Right lobe of liver (tissue), 6 donors: ENCODE results near the gene CORO7. TPM values are rescaled to one million over a fixed set of nuclear protein-coding genes. Genes with fewer than 3 reads are reported as not detected.

Experiments
- ATAC-seq, 4 donors: fragments of 200-7000 bp; cut with Tn5 transposase; one replicate each; pipeline ENCODE4 v1.9.1; 2020; ENCODE audit warnings: mild to moderate bottlenecking in 4 of 4, moderate library complexity in 4 of 4
- DNase-seq, 3 donors: peaks; one replicate each; pipeline ENCODE4 v3.0.0-alpha.2; 2020
- H3K27ac ChIP-seq, 3 donors: fragments of 200-600 bp; one replicate each; pipeline ENCODE4 v1.8.0; 2022
- H3K27me3 ChIP-seq, 2 donors: fragments of 200-600 bp; one replicate each; pipeline ENCODE4 v1.8.0; 2022
- H3K36me3 ChIP-seq, 4 donors: fragments of 200-600 bp; sonication (generic) in 1 of 4; one replicate each; pipeline versions ENCODE4 v1.5.1 to v1.8.0; 2017 to 2022; ENCODE audit warnings: control low read depth in 1 of 4
- H3K4me1 ChIP-seq, 4 donors: fragments of 200-600 bp; sonication (generic) in 1 of 4; one replicate each; pipeline versions ENCODE4 v1.5.1 to v1.8.0; 2017 to 2022; ENCODE audit warnings: control low read depth in 1 of 4
- H3K4me3 ChIP-seq, 3 donors: fragments of 200-600 bp; one replicate each; pipeline ENCODE4 v1.8.0; 2022
- H3K9me3 ChIP-seq, 4 donors: fragments of 200-600 bp; sonication (generic) in 1 of 4; one replicate each; pipeline versions ENCODE4 v1.5.1 to v1.8.0; 2017 to 2022; ENCODE audit warnings: control low read depth in 1 of 4
- POLR2A ChIP-seq: fragments of 450-650 bp; IDR thresholded peaks from one replicate; pipeline ENCODE4 v1.6.1; 2017; ENCODE audit warnings: antibody characterized with exemption, mild to moderate bottlenecking
- WGBS: methylation state at CpG from one replicate; pipeline ENCODE4 v1.1.6; 2018; ENCODE audit warnings: low coverage, low lambda C conversion rate; ENCODE audit not compliant: insufficient coverage; ENCODE audit errors: missing lambda C conversion rate; 5-methylcytosine and 5-hydroxymethylcytosine counted together
- intact Hi-C, 2 donors: fragments of 100-400 bp; cut with DNase I; formaldehyde crosslinking; loops; one replicate each; pipeline versions ENCODE4 v1.11.2 to v1.14.1; 2022
- total RNA-seq, 6 experiments: library from RNA; depleted of rRNA in 2 of 6; stranded (reverse); fragments of >200 nt in 2 of 6; fragmentation: NEBNext Ultra II Directional in 3 of 6; extraction: Animal tissue kit (Norgen Biotek cat#: 25700) in 3 of 6; gene quantifications; one replicate each; pipeline versions ENCODE4 v1.1.0 to v1.2.4, GENCODE V29; 2016 to 2023
- TF ChIP-seq, protein P1 (sequence below), 4 donors: fragments of 200-600 bp in 3 of 4; fragments of 450-650 bp in 1 of 4; IDR thresholded peaks; one replicate each; pipeline versions ENCODE4 v1.5.1 to v1.8.0; 2016 to 2022; ENCODE audit warnings: antibody characterized with exemption in 4 of 4, mild to moderate bottlenecking in 2 of 4
- donor health status: DM: no; HTN: yes; CAD: no.
- donor health status: DM: no; HTN: no; CAD: no.
- donor health status: DM: no; HTN: no; CAD: no.
- donor health status: DM: no; HTN: yes; CAD: no.
- donor health status: DM: no; HTN: yes; CAD: no.

The CORO7 gene
- total RNA-seq, 6 experiments from 2014 or later: 7.8 to 22.9 (median 13.3) TPM

DNA sequence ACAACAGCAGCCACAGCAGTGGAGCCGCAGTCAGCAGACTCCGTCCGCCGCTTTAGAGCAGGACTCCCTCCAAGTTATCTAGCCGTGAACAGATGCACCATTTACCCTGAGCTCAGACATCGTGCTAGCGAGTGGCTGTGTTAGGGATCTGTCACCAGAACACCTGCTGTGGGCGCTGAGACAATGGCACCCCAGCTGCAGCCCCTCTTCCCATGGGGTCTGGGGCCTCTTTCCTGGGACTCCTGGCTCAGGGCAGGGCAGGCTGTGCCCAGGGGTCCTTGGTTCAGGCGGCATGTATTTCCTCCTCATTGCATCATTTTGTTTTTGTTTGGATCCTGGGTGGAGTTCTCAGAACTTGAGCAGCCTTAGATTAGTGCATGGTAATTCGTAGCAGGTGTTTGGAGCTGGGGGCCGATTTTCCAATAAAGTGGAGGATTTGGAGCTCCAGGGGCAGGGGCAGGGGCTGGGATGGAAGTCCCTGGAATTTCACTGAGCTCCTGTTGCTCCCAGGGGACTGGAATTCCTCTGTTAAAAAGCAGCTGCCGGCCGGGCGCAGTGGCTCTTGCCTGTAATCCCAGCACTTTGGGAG, 34.6 kb upstream of the CORO7 start:
- no peak for TF ChIP-seq POLR2A
- TF ChIP-seq, protein P1, sequence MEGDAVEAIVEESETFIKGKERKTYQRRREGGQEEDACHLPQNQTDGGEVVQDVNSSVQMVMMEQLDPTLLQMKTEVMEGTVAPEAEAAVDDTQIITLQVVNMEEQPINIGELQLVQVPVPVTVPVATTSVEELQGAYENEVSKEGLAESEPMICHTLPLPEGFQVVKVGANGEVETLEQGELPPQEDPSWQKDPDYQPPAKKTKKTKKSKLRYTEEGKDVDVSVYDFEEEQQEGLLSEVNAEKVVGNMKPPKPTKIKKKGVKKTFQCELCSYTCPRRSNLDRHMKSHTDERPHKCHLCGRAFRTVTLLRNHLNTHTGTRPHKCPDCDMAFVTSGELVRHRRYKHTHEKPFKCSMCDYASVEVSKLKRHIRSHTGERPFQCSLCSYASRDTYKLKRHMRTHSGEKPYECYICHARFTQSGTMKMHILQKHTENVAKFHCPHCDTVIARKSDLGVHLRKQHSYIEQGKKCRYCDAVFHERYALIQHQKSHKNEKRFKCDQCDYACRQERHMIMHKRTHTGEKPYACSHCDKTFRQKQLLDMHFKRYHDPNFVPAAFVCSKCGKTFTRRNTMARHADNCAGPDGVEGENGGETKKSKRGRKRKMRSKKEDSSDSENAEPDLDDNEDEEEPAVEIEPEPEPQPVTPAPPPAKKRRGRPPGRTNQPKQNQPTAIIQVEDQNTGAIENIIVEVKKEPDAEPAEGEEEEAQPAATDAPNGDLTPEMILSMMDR (IDR thresholded peaks at IDR 0.05): no peak
- intact Hi-C loops: no loop called here
- Histone ChIP-seq H3K36me3 (peaks cover 0 to 86% (median 45%) of the 10 kb centered on the region in 4 donors), H3K9me3 (no peaks in the 10 kb centered on the region), H3K4me3 (no peak overlapping the region), H3K27ac (no peak overlapping the region), H3K4me1 (no peaks in the 10 kb centered on the region), H3K27me3 (no peaks in the 10 kb centered on the region)
- ATAC-seq (no peak), DNase-seq (no peak)
- WGBS: 91% methylated on average over 9 of the region's 14 CpGs

DNA sequence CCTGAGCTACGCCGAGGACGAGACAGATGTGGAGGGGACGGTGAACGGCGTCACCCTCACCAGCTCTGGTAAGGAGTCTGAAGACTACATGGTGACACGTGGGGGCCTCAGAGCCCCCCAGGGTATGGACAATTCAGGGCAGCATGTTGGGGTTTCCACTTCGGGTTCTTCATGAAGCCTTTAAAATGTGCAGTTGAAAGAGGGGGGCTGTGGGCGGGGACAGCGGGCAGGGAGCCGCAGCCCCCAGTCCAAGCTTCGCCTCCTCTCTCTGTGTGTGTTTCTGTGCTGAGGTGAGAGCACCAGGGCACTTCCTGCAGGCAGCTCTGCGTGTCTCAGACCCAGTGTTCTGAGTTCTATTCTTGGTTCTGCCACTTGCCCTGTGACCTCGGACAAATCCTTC, 34.0 kb upstream of the CORO7 start:
- Histone ChIP-seq H3K27ac (no peak overlapping the region), H3K9me3 (no peaks in the 10 kb centered on the region), H3K27me3 (no peaks in the 10 kb centered on the region), H3K4me3 (no peak overlapping the region), H3K4me1 (no peaks in the 10 kb centered on the region), H3K36me3 (peaks cover 0 to 86% (median 44%) of the 10 kb centered on the region in 4 donors)
- intact Hi-C loops: no loop called here
- TF ChIP-seq, protein P1 (IDR thresholded peaks at IDR 0.05): no peak
- TF ChIP-seq POLR2A: no peak
- no peak for DNase-seq
- 83% methylated on average over 3 of the region's 14 CpGs for WGBS
- no peak for ATAC-seq

DNA sequence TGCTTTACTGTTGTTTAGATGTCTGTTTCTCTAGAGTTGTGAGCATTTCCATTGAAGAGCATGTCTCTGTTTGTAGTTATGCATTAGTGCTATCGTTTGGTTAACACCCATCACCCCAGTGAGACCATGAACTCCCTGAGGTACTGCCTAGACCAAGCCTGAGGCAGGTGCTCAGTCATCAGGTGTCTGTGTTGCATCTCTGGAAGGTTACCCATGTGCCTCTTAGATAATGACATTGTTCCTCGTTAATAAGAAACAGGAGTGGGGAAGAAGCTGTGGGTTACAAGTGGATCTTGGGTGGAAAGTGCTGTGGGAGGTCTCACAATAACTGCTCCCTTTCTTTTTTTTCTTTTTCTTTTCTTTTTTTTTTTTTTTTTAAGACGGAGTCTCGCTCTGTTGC, 27.6 kb upstream of the CORO7 start:
- no peak for ATAC-seq
- 100% methylated on average over 1 of the region's 4 CpGs for WGBS
- no peaks in the 10 kb centered on the region for H3K9me3 ChIP-seq
- H3K27ac ChIP-seq: no peak overlapping the region
- DNase-seq: no peak
- no peak overlapping the region for H3K4me3 ChIP-seq
- intact Hi-C loops: no loop called here
- peaks cover 0 to 93% (median 56%) of the 10 kb centered on the region in 4 donors for H3K36me3 ChIP-seq
- no peaks in the 10 kb centered on the region for H3K4me1 ChIP-seq
- H3K27me3 ChIP-seq: no peaks in the 10 kb centered on the region
- no peak for TF ChIP-seq POLR2A
- TF ChIP-seq, protein P1 (IDR thresholded peaks at IDR 0.05): no peak

DNA sequence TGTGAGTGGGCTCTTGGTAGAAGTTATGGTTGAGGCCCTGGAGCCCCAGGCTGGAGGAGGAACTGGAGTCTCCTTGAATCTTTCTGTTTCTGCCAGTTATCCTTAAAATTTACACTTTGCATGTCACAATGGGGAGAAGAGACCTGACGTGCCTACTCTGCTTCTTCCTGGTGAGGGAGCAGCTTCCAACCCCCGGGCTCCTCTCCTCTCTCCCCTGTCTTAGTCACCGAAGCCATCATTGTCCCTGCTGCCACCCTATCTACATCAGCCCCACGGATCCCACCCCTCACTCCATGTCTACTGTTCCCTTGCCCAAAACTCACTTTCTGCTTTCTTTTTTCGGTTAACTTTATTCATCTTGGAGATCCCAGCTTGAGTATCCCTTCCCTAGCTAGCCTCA, 26.9 kb upstream of the CORO7 start:
- Histone ChIP-seq H3K9me3 (no peaks in the 10 kb centered on the region), H3K4me3 (no peak overlapping the region), H3K4me1 (no peaks in the 10 kb centered on the region), H3K36me3 (peaks cover 0 to 93% (median 54%) of the 10 kb centered on the region in 4 donors), H3K27me3 (no peaks in the 10 kb centered on the region), H3K27ac (no peak overlapping the region)
- DNase-seq (no peak), ATAC-seq (no peak)
- intact Hi-C loops: no loop called here
- 60% methylated on average over 3 of the region's 5 CpGs for WGBS
- TF ChIP-seq POLR2A: no peak
- TF ChIP-seq, protein P1 (IDR thresholded peaks at IDR 0.05): no peak
